Measurements from ENCODE around the gene TMEM201.

The TMEM201 gene

DNA sequence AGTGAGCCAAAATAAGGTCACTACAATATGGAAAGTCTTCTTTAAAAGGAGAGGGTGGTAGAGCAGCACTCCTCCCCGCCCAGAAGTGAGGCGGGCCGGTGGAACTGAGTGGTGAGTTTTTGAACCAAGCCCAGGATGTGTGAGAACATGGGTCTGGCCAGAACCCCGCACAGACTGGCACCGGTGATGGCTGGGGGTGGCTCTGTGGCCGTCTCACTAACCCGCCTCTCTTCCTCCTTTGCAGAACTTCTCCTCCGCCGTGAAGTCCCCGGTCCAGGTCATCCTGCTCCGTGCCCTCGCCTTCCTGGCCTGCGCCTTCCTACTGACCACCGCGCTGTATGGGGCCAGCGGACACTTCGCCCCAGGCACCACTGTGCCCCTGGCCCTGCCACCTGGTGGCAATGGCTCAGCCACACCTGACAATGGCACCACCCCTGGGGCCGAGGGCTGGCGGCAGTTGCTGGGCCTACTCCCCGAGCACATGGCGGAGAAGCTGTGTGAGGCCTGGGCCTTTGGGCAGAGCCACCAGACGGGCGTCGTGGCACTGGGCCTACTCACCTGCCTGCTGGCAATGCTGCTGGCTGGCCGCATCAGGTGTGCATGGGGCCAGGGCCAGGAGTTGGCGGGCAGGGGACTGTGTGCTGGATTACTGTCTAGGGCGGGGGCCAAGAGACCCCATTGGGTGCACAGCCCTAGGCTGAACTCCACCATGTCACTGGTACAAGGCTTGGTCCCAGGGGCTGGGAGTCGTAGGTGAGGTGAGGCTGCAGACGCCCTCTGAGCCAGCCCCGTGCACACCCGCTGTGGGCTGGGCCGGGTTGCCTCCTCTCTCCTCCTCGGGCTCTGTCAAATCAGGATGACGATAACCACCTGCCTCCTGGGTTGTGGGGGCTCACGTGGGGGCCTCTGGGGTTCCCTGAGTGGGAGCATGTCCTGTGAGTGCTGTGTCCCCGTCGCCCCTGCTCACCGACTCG lies 12.4 kb downstream of the TMEM201 start:
- H4K20me1 ChIP-seq (ENCODE audit: low read depth, low read length), result no peaks in the 10 kb centered on the region
- H3F3A ChIP-seq (ENCODE audit: insufficient read depth), result no peaks in the 10 kb centered on the region
- H3K27me3 ChIP-seq (ENCODE audit: low read length), result no peaks in the 10 kb centered on the region
- TF ChIP-seq, protein P1, sequence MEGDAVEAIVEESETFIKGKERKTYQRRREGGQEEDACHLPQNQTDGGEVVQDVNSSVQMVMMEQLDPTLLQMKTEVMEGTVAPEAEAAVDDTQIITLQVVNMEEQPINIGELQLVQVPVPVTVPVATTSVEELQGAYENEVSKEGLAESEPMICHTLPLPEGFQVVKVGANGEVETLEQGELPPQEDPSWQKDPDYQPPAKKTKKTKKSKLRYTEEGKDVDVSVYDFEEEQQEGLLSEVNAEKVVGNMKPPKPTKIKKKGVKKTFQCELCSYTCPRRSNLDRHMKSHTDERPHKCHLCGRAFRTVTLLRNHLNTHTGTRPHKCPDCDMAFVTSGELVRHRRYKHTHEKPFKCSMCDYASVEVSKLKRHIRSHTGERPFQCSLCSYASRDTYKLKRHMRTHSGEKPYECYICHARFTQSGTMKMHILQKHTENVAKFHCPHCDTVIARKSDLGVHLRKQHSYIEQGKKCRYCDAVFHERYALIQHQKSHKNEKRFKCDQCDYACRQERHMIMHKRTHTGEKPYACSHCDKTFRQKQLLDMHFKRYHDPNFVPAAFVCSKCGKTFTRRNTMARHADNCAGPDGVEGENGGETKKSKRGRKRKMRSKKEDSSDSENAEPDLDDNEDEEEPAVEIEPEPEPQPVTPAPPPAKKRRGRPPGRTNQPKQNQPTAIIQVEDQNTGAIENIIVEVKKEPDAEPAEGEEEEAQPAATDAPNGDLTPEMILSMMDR (IDR thresholded peaks at IDR 0.05; ENCODE audit: insufficient read depth, low read length, poor library complexity, severe bottlenecking), result no peak
- TF ChIP-seq EZH2phosphoT487 (conservative IDR thresholded peaks at IDR 0.05; ENCODE audit: low read length), result no peak
- no peaks in the 10 kb centered on the region for H3K36me3 ChIP-seq (ENCODE audit: low read length)
- H3K9me3 ChIP-seq (ENCODE audit: insufficient read depth, low read length), result no peaks in the 10 kb centered on the region
- H3K27ac ChIP-seq (ENCODE audit: low read depth, low read length), result no peak overlapping the region
- no peak overlapping the region for H3K9ac ChIP-seq (ENCODE audit: low read length)
- H3K4me2 ChIP-seq (ENCODE audit: low read depth, low read length, poor library complexity, severe bottlenecking), result no peak overlapping the region
- no peaks in the 10 kb centered on the region for H3K9me2 ChIP-seq (replicated peaks; ENCODE audit: insufficient read depth, low read length)
- no peak overlapping the region for H3K4me3 ChIP-seq (ENCODE audit: insufficient read depth, low read length, poor library complexity, severe bottlenecking)
- no peaks in the 10 kb centered on the region for H3K79me2 ChIP-seq (ENCODE audit: insufficient read depth, low read length)
- no peak overlapping the region for H2AFZ ChIP-seq (ENCODE audit: low read depth, low read length, severe bottlenecking)

DNA sequence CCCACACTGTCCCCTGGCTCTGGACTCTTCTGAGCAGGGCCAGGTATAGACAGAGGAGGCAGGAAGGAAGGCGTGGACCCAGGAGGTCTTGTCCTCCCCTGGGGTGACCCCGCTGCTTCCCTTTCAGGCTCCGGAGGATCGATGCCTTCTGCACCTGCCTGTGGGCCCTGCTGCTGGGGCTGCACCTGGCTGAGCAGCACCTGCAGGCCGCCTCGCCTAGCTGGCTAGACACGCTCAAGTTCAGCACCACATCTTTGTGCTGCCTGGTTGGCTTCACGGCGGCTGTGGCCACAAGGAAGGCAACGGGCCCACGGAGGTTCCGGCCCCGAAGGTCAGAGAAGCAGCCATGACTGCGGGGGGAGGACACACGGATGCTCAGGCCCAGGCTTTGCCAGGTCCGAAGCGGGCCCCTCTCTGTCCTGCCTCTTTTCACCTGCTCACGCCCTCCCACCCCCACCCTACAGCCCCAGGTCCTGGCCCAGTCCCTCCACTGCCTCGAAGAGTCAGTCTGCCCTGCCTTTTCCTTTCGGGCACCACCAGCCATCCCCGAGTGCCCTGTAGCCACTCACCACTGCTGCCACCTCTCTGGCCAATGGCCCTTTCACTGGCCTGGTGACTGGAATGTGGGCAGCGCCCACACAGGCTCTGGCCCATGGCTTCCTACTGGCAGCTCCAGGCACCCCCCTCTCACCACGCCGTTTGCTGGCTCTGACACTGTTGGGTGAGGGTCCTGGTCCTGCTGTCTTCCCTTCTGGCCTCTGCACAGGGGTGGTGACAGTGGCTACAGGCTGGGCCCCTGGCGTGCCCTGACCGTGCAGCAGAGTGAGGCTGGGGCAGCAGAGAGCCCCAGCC lies 13.5 kb downstream of the TMEM201 start:
- no peaks in the 10 kb centered on the region for H3K9me3 ChIP-seq (ENCODE audit: insufficient read depth, low read length)
- no peaks in the 10 kb centered on the region for H3K27me3 ChIP-seq (ENCODE audit: low read length)
- H3K36me3 ChIP-seq (ENCODE audit: low read length), result no peaks in the 10 kb centered on the region
- H3F3A ChIP-seq (ENCODE audit: insufficient read depth), result no peaks in the 10 kb centered on the region
- no peak overlapping the region for H3K4me2 ChIP-seq (ENCODE audit: low read depth, low read length, poor library complexity, severe bottlenecking)
- no peak overlapping the region for H3K4me3 ChIP-seq (ENCODE audit: insufficient read depth, low read length, poor library complexity, severe bottlenecking)
- no peak overlapping the region for H2AFZ ChIP-seq (ENCODE audit: low read depth, low read length, severe bottlenecking)
- no peaks in the 10 kb centered on the region for H3K9me2 ChIP-seq (replicated peaks; ENCODE audit: insufficient read depth, low read length)
- no peak overlapping the region for H3K27ac ChIP-seq (ENCODE audit: low read depth, low read length)
- H3K9ac ChIP-seq (ENCODE audit: low read length), result no peak overlapping the region
- no peaks in the 10 kb centered on the region for H3K79me2 ChIP-seq (ENCODE audit: insufficient read depth, low read length)
- TF ChIP-seq, protein P1 (IDR thresholded peaks at IDR 0.05; ENCODE audit: insufficient read depth, low read length, poor library complexity, severe bottlenecking), result no peak
- no peak for TF ChIP-seq EZH2phosphoT487 (conservative IDR thresholded peaks at IDR 0.05; ENCODE audit: low read length)
- no peaks in the 10 kb centered on the region for H4K20me1 ChIP-seq (ENCODE audit: low read depth, low read length)

DNA sequence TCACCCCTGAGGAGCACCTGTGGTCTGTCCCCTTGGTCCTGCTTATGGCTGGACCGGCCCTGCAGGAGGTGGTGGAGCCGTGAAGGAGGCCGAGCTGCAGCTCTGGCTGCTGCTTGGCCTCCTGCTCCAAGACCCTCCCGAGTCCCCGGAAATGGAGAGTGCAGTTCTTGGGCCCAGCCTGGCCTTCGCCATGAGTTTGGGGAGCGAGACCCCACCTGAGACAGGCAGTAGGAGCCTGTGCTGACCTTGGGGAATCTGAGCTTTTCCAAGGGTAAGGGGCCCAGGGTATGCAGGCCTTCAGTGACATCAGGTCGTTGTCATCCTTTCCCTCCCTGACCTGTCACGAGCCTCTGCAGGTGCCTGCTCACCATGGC lies 14.1 kb downstream of the TMEM201 start:
- H2AFZ ChIP-seq (ENCODE audit: low read depth, low read length, severe bottlenecking), result no peak overlapping the region
- H3K4me2 ChIP-seq (ENCODE audit: low read depth, low read length, poor library complexity, severe bottlenecking), result no peak overlapping the region
- H3K9me3 ChIP-seq (ENCODE audit: insufficient read depth, low read length), result no peaks in the 10 kb centered on the region
- no peak overlapping the region for H3K9ac ChIP-seq (ENCODE audit: low read length)
- TF ChIP-seq, protein P1 (IDR thresholded peaks at IDR 0.05; ENCODE audit: insufficient read depth, low read length, poor library complexity, severe bottlenecking), result no peak
- no peak for TF ChIP-seq EZH2phosphoT487 (conservative IDR thresholded peaks at IDR 0.05; ENCODE audit: low read length)
- no peak overlapping the region for H3K27ac ChIP-seq (ENCODE audit: low read depth, low read length)
- no peaks in the 10 kb centered on the region for H3K27me3 ChIP-seq (ENCODE audit: low read length)
- no peaks in the 10 kb centered on the region for H3K9me2 ChIP-seq (replicated peaks; ENCODE audit: insufficient read depth, low read length)
- H4K20me1 ChIP-seq (ENCODE audit: low read depth, low read length), result no peaks in the 10 kb centered on the region
- no peaks in the 10 kb centered on the region for H3K36me3 ChIP-seq (ENCODE audit: low read length)
- no peak overlapping the region for H3K4me3 ChIP-seq (ENCODE audit: insufficient read depth, low read length, poor library complexity, severe bottlenecking)
- H3F3A ChIP-seq (ENCODE audit: insufficient read depth), result no peaks in the 10 kb centered on the region
- no peaks in the 10 kb centered on the region for H3K79me2 ChIP-seq (ENCODE audit: insufficient read depth, low read length)
